ENCODE measurements around the gene TRERF1.

DNA sequence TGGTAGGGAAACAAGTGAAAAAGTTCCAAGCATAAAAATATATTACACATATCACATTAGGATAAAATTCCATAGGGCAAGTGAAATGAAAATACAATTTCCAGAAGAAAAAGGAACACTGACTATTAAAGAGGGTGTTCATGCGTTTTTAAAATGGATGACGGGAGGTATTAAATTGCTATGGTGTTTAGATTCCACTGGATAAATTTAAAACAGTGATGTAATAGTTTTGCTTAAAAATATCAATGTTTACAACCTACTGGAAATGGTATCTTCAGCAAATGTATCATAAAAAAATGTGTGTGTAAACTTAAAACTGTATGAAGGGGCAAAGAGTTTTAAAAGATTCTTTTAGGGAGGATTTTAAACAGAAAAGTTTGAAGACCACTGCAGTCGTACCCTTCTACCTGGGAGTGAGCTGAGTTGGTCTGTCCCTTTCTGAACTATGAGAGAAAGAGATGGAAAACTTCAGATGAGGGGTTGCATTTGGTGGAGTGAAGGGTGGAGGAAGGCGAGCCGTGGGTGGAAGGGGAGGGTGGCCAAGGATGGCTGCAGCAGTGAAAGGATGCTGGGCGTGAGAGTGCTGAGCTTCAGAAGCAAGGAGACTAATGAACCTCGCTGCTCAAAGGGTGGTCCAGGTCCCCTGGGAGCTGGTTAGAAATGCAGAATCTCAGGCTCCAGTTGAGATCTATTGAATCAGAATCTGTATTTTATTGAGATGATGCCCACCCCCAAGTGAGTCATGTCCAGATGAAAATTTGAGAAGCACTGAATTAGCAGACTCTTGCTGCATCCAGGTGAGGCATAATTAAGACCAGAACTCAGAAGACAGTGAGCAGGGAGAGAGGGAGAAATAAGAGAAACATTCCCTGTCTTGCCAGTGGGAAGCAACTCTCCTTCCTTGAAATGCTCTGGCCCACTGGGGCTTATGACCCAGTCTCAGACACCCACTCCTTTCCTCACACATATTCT is 179.6 kb downstream of the TRERF1 start:
- TF ChIP-seq YY1 (IDR thresholded peaks at IDR 0.05; ENCODE audit: low read depth, low read length), result no peak
- TF ChIP-seq CTCF (IDR thresholded peaks at IDR 0.05; ENCODE audit: control extremely low read depth in 1 of 3, insufficient read depth in 1 of 3, low read depth in 1 of 3, low read length in 3 of 3), result no peak
- TF ChIP-seq HDAC6 (IDR thresholded peaks at IDR 0.05; ENCODE audit: low read depth, low read length), result no peak
- TF ChIP-seq TCF12 (IDR thresholded peaks at IDR 0.05; ENCODE audit: low read depth, low read length), result no peak
- TF ChIP-seq POLR2AphosphoS5 (IDR thresholded peaks at IDR 0.05; ENCODE audit: low read depth, low read length), result no peak

Data from H1 (cell line).